Thoracic aorta (tissue), 2 donors: ENCODE data around the gene FAM120A. TPM values are rescaled to one million over a fixed set of nuclear protein-coding genes. Genes with fewer than 3 reads are reported as not detected.
"Not testable (repeated sequence)": the region's sequence is repeated elsewhere in the genome, so short reads cannot be mapped to it uniquely, and the experiment has no call there.

Experiments
- ATAC-seq: fragments of 150-250 bp; one replicate; pipeline ENCODE4 v1.8.0; 2017; ENCODE audit warnings: low read depth; ENCODE audit not compliant: insufficient number of reproducible peaks, low FRiP score
- DNase-seq: peaks from one replicate; pipeline ENCODE4 v3.0.0-alpha.2; 2020; ENCODE audit warnings: low spot score
- H3K27ac ChIP-seq, 2 donors: fragments of 200-600 bp; sonication (generic); 1 replicate in 1 of 2; 2 replicates in 1 of 2; pipeline ENCODE4 v1.5.1; 2016; ENCODE audit warnings: mild to moderate bottlenecking in 2 of 2, moderate library complexity in 2 of 2
- H3K27me3 ChIP-seq: fragments of 200-600 bp; sonication (generic); replicated peaks from 2 replicates; pipeline ENCODE4 v1.6.0; 2016; ENCODE audit warnings: mild to moderate bottlenecking; ENCODE audit not compliant: insufficient read depth
- H3K36me3 ChIP-seq: fragments of 200-600 bp; sonication (generic); one replicate; pipeline ENCODE4 v1.5.1; 2016
- H3K4me1 ChIP-seq, 2 donors: fragments of 200-600 bp; sonication (generic); 1 replicate in 1 of 2; 2 replicates in 1 of 2; pipeline versions ENCODE4 v1.5.1 to v1.6.0; 2016; ENCODE audit warnings: low read depth in 2 of 2, mild to moderate bottlenecking in 1 of 2; ENCODE audit not compliant: control insufficient read depth in 1 of 2
- H3K4me3 ChIP-seq: fragments of 200-600 bp; sonication (generic); 2 replicates; pipeline ENCODE4 v1.5.1; 2016; ENCODE audit warnings: mild to moderate bottlenecking
- H3K9me3 ChIP-seq: fragments of 200-600 bp; sonication (generic); 2 replicates; pipeline ENCODE4 v1.5.1; 2016
- CTCF ChIP-seq: fragments of 200-600 bp; sonication (generic); IDR thresholded peaks from one replicate; pipeline ENCODE4 v1.5.1; 2019; ENCODE audit warnings: antibody characterized with exemption
- total RNA-seq, 2 donors: library from RNA; depleted of rRNA; stranded (reverse); fragments of >200 nt; gene quantifications; one replicate each; pipeline versions ENCODE4 v1.1.0 to v1.2.3, GENCODE V29; 2016

Gene FAM120A
- total RNA-seq, 2 donors from 2014 or later, result 65.3 to 87.8 TPM

- Histone ChIP-seq H3K36me3 (no peaks in the 10 kb centered on the region), H3K4me3 (no peak overlapping the region), H3K27me3 (no peaks in the 10 kb centered on the region), H3K9me3 (no peaks in the 10 kb centered on the region), H3K27ac (no peak overlapping the region), H3K4me1 (no peaks in the 10 kb centered on the region)
- DNase-seq (no peak), ATAC-seq (no peak)
- TF ChIP-seq CTCF, result no peak
These were observed 14.7 kb upstream of the FAM120A start for GRCh38 chr9:93436655-93437407.

- TF ChIP-seq CTCF, result no peak
- H3K27me3 ChIP-seq, result no peaks in the 10 kb centered on the region
- H3K27ac ChIP-seq, result no peak overlapping the region
- ATAC-seq, result no peak
- no peaks in the 10 kb centered on the region for H3K9me3 ChIP-seq
- no peak overlapping the region for H3K4me3 ChIP-seq
- no peaks in the 10 kb centered on the region for H3K36me3 ChIP-seq
- H3K4me1 ChIP-seq, result no peaks in the 10 kb centered on the region
- DNase-seq, result no peak
These were observed 13.5 kb upstream of the FAM120A start for GRCh38 chr9:93437996-93438395.

- not testable (repeated sequence) for H3K9me3 ChIP-seq, DNase-seq, H3K4me3 ChIP-seq, H3K4me1 ChIP-seq, H3K27ac ChIP-seq, H3K27me3 ChIP-seq, H3K36me3 ChIP-seq, ATAC-seq
These were observed 12.2 kb upstream of the FAM120A start for GRCh38 chr9:93439301-93439700.

- no peak for DNase-seq
- Histone ChIP-seq H3K9me3 (no peaks in the 10 kb centered on the region), H3K27ac (no peak overlapping the region), H3K27me3 (no peaks in the 10 kb centered on the region), H3K36me3 (peaks cover 2% of the 10 kb centered on the region), H3K4me3 (no peak overlapping the region), H3K4me1 (no peaks in the 10 kb centered on the region)
- no peak for ATAC-seq
- TF ChIP-seq CTCF, result no peak
These were observed 10.4 kb upstream of the FAM120A start for GRCh38 chr9:93440896-93441580.

GRCh38 chr9:93446073-93446472, 5.4 kb upstream of the FAM120A start:
- DNase-seq (no peak), ATAC-seq (no peak)
- Histone ChIP-seq H3K36me3 (peaks cover 22% of the 10 kb centered on the region), H3K27me3 (no peaks in the 10 kb centered on the region), H3K9me3 (no peaks in the 10 kb centered on the region), H3K4me3 (no peak overlapping the region), H3K27ac (no peak overlapping the region), H3K4me1 (peaks cover 14 to 16% of the 10 kb centered on the region in 2 donors)
- TF ChIP-seq CTCF, result no peak
